GM19324 (cell line): Measurements from ENCODE around the gene RNF213.
"Not testable (repeated sequence)": the region's sequence is repeated elsewhere in the genome, so short reads cannot be mapped to it uniquely, and the experiment has no call there.

ENCODE experiments used
- ATAC-seq: cut with Tn5 transposase; IDR thresholded peaks from one replicate; pipeline ENCODE4 v1.9.1; 2021; ENCODE audit warnings: mild to moderate bottlenecking, moderate library complexity; ENCODE audit not compliant: unreplicated experiment, low FRiP score

The RNF213 gene

GRCh38 chr17:80384078-80384960, 123.7 kb downstream of the RNF213 start:
- no peak for ATAC-seq

- ATAC-seq, result no peak
These were observed 124.4 kb downstream of the RNF213 start for GRCh38 chr17:80385046-80385445.

- ATAC-seq, result no peak
These were observed 125.7 kb downstream of the RNF213 start for GRCh38 chr17:80386341-80386740.

GRCh38 chr17:80387071-80387470, 126.4 kb downstream of the RNF213 start:
- ATAC-seq, result no peak

- ATAC-seq, result no peak
These were observed 127.5 kb downstream of the RNF213 start for GRCh38 chr17:80388175-80388574.

- ATAC-seq, result no peak
These were observed 127.9 kb downstream of the RNF213 start for GRCh38 chr17:80388601-80389000.

GRCh38 chr17:80389011-80389995, 128.7 kb downstream of the RNF213 start:
- no peak for ATAC-seq

- ATAC-seq, result no peak
These were observed 132.7 kb downstream of the RNF213 start for GRCh38 chr17:80393241-80393890.

GRCh38 chr17:80393961-80394360, 133.3 kb downstream of the RNF213 start:
- ATAC-seq, result no peak

- ATAC-seq, result no peak
These were observed 134.1 kb downstream of the RNF213 start for GRCh38 chr17:80394629-80395216.

- no peak for ATAC-seq
These were observed 134.9 kb downstream of the RNF213 start for GRCh38 chr17:80395402-80396151.

GRCh38 chr17:80396157-80397033, 135.7 kb downstream of the RNF213 start:
- ATAC-seq, result no peak

GRCh38 chr17:80397034-80397387, 136.4 kb downstream of the RNF213 start:
- no peak for ATAC-seq

- no peak for ATAC-seq
These were observed 137.0 kb downstream of the RNF213 start for GRCh38 chr17:80397686-80398085.

GRCh38 chr17:80401086-80401485, 140.4 kb downstream of the RNF213 start:
- ATAC-seq, result not testable (repeated sequence)

- ATAC-seq, result not testable (repeated sequence)
These were observed 141.4 kb downstream of the RNF213 start for GRCh38 chr17:80402102-80402501.

- ATAC-seq, result no peak
These were observed 142.3 kb downstream of the RNF213 start for GRCh38 chr17:80402959-80403358.

- ATAC-seq, result no peak
These were observed 145.5 kb downstream of the RNF213 start for GRCh38 chr17:80406146-80406545.

GRCh38 chr17:80407917-80408316, 147.3 kb downstream of the RNF213 start:
- not testable (repeated sequence) for ATAC-seq
